ENCODE measurements around the gene WLS. TPM values are rescaled to one million over a fixed set of nuclear protein-coding genes. Genes with fewer than 3 reads are reported as not detected.
A peak's percentile ranks its signal among the peaks of the same experiment; 100 is the strongest.
"Not testable (repeated sequence)": the region's sequence is repeated elsewhere in the genome, so short reads cannot be mapped to it uniquely, and the experiment has no call there.

The WLS gene
- total RNA-seq, 4 donors from 2014 or later, result 34.8 to 78.9 (median 44.4) TPM

DNA sequence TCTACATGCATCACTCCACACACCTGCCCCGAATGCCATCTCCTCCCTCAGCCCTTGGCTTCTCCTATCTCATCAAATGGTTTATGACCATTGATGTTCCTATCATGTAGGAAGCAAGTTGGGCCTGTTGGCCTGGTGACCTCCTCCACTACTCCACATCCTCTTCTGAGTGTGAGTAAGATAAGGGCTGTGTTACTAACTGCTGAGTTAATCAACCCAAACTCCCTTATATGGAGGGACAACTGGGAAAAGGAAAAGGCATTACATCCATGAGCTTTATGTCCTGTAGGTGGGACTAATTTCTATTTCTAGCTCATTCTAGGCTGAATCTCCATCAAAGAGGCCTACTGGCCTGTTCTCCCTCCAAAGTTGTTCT, 57.6 kb downstream of the WLS start:
- no peak for TF ChIP-seq POLR2A (IDR thresholded peaks at IDR 0.05)
- TF ChIP-seq, protein P1, sequence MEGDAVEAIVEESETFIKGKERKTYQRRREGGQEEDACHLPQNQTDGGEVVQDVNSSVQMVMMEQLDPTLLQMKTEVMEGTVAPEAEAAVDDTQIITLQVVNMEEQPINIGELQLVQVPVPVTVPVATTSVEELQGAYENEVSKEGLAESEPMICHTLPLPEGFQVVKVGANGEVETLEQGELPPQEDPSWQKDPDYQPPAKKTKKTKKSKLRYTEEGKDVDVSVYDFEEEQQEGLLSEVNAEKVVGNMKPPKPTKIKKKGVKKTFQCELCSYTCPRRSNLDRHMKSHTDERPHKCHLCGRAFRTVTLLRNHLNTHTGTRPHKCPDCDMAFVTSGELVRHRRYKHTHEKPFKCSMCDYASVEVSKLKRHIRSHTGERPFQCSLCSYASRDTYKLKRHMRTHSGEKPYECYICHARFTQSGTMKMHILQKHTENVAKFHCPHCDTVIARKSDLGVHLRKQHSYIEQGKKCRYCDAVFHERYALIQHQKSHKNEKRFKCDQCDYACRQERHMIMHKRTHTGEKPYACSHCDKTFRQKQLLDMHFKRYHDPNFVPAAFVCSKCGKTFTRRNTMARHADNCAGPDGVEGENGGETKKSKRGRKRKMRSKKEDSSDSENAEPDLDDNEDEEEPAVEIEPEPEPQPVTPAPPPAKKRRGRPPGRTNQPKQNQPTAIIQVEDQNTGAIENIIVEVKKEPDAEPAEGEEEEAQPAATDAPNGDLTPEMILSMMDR (IDR thresholded peaks at IDR 0.05), result no peak
- TF ChIP-seq EP300 (IDR thresholded peaks at IDR 0.05), result no peak
- DNase-seq (ENCODE audit: low spot score in 2 of 2), result no peak
- Histone ChIP-seq H3K4me3 (no peak overlapping the region), H3K9me3 (peaks cover 0 to 6% (median 0%) of the 10 kb centered on the region in 4 donors), H3K27ac (peak overlapping the region in 3 of 4 donors; percentile 3 to 64 (median 60)), H3K36me3 (no peaks in the 10 kb centered on the region), H3K4me1 (peaks cover 0 to 43% (median 11%) of the 10 kb centered on the region in 4 donors), H3K27me3 (no peaks in the 10 kb centered on the region)
- 58 to 88% methylated on average over 1 of the region's 1 CpG for WGBS, 2 donors

DNA sequence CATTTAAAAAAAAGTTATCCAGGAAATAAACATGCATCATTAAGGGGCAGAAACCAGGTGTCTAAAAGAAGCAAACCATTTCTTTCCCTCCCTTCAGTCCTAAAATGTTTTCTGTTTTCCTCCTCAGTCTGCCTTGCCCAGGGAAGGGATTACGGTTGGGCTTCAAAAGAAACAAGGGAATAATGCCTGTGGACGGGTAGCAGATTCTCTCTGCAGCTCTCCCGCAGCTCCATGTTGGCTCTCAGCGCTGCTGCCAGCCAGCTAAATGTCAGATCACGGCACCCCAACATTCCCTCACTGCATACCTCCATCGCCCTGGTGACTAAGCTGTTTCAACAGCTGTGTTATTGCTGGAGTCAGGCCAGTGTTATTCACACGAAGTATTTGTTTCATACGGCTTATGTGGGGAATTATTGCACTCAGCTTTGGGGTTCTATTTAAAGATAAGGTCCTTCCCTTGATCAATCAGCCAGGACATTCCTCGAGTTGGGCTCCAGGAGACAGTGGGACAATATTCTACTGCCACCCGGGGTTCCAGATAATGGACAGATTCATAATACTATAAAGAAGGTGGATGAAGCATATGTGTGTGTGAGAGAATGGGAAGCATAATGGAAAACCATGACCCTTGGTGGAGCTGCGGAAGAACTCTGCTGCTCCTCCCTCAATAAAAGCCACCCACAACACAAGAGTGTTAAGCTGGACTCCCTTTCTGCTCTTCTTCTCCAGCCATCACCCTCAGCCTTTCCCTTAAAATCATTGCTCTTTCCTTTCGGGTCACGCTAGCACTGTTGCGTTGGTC, 58.2 kb downstream of the WLS start:
- DNase-seq (ENCODE audit: low spot score in 2 of 2), result peak; percentile 36 to 88
- peaks cover 0 to 6% (median 0%) of the 10 kb centered on the region in 4 donors for H3K9me3 ChIP-seq
- peak overlapping the region in 3 of 4 donors; percentile 3 to 64 (median 60) for H3K27ac ChIP-seq
- no peaks in the 10 kb centered on the region for H3K27me3 ChIP-seq
- H3K4me3 ChIP-seq, result peak overlapping the region in 1 of 4 donors; percentile 9
- 31 to 33% methylated on average over 14 of the region's 14 CpGs for WGBS, 2 donors
- H3K4me1 ChIP-seq, result peaks cover 0 to 46% (median 11%) of the 10 kb centered on the region in 4 donors
- H3K36me3 ChIP-seq, result no peaks in the 10 kb centered on the region
- peak in 1 of 2 donors; percentile 78 for TF ChIP-seq EP300 (IDR thresholded peaks at IDR 0.05)
- TF ChIP-seq POLR2A (IDR thresholded peaks at IDR 0.05), result no peak
- TF ChIP-seq, protein P1 (IDR thresholded peaks at IDR 0.05), result no peak

DNA sequence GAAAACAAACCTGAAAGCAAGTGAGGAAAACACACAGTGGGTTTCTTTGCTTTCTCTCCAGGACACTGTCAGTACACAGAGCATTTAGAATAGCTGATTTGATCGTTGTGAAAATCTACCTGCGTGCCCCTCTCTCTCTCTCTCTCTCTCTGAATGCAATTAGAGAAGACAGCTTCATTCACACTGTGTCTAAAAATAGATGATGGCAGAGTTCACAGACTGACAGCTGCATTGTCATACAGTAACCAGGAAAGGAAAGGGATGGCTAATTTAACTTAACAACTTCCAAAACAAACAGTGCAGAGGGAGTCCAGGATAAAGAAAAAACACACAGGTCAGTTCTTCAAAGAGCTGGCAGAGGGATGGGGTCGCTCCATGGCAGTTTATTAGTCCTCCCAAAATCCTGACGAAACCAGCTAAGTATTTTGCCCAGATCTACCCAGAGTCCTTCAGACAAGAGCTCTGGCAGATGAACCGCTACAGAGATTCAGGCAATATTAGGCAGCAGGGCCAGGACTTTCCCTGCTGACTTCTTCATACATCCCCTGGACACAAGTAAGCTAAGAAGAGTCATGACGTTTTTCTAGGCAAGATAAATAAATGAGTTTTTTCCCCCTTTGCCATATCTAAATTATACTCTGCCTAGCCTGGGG, 58.9 kb downstream of the WLS start:
- no peak for DNase-seq (ENCODE audit: low spot score in 2 of 2)
- H3K9me3 ChIP-seq, result peaks cover 0 to 6% (median 0%) of the 10 kb centered on the region in 4 donors
- no peaks in the 10 kb centered on the region for H3K27me3 ChIP-seq
- H3K27ac ChIP-seq, result peak overlapping the region in 2 of 4 donors; percentile 18 to 60
- WGBS, 2 donors, result 35 to 41% methylated on average over 6 of the region's 6 CpGs
- no peak for TF ChIP-seq POLR2A (IDR thresholded peaks at IDR 0.05)
- TF ChIP-seq, protein P1 (IDR thresholded peaks at IDR 0.05), result no peak
- TF ChIP-seq EP300 (IDR thresholded peaks at IDR 0.05), result no peak
- peak overlapping the region in 1 of 4 donors; percentile 9 for H3K4me3 ChIP-seq
- H3K4me1 ChIP-seq, result peaks cover 0 to 53% (median 11%) of the 10 kb centered on the region in 4 donors
- no peaks in the 10 kb centered on the region for H3K36me3 ChIP-seq

DNA sequence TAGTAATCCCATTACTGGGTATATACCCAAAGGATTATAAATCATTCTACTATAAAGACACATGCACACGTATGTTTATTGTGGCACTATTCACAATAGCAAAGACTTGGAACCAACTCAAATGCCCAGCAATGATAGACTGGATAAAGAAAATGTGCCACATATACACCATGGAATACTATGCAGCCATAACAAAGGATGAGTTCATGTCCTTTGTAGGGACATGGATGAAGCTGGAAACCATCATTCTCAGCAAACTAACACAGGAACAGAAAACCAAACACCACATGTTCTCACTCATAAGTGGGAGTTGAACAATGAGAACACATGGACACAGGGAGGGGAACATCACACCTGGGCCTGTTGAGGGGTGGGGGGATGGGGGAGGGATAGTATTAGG, 60.5 kb downstream of the WLS start:
- DNase-seq (ENCODE audit: low spot score in 2 of 2); H3K9me3 ChIP-seq; H3K27me3 ChIP-seq; H3K36me3 ChIP-seq; H3K27ac ChIP-seq; H3K4me3 ChIP-seq: not testable (repeated sequence)
- H3K4me1 ChIP-seq, result peaks cover 0 to 55% (median 11%) of the 10 kb centered on the region in 4 donors
- 97 to 100% methylated on average over 1 of the region's 1 CpG for WGBS, 2 donors

DNA sequence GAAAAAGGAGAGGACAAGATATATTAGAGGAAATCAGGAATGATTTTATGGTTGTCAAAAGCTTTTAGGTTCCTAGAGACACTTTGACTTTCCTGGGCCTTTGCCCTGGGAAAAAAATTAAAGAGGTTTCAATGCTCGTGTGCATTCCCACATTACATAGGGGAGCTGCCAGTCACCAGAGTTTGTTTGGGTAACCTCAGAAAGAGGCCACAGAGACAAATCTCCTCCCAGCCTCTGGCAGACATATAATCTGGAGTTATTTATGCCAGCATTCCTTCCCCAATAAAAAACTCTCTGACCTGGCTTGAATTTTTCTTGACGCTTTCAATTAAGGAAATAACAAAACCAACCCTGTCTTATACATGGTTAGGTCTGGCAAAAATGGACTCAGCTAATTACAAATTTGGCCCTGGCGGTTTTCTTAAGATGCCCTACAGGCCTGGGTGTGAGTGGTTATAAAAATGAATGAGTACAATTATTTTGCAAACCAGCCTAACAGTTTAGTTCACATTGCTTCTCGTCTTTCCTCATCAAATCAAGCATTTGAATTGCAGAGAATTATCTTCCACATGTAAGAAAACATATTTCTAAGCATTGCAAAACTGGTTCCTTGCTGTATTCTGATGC, 63.7 kb downstream of the WLS start:
- 40 to 51% methylated on average over 4 of the region's 4 CpGs for WGBS, 2 donors
- no peak for TF ChIP-seq POLR2A (IDR thresholded peaks at IDR 0.05)
- Histone ChIP-seq H3K27ac (no peak overlapping the region), H3K4me3 (no peak overlapping the region), H3K27me3 (no peaks in the 10 kb centered on the region), H3K36me3 (no peaks in the 10 kb centered on the region), H3K9me3 (peaks cover 0 to 6% (median 0%) of the 10 kb centered on the region in 4 donors), H3K4me1 (peaks cover 0 to 25% (median 1%) of the 10 kb centered on the region in 4 donors)
- no peak for DNase-seq (ENCODE audit: low spot score in 2 of 2)

Data from tibial nerve (tissue), 4 donors.